Left lung (tissue), 10 donors: Measurements from ENCODE around the gene MAP2K6. TPM values are rescaled to one million over a fixed set of nuclear protein-coding genes. Genes with fewer than 3 reads are reported as not detected.

Experiments used
- ATAC-seq: fragments of 200-7000 bp; cut with Tn5 transposase; one replicate; pipeline ENCODE4 v1.9.1; 2020; ENCODE audit warnings: moderate library complexity
- DNase-seq, 4 donors: peaks; one replicate each; pipeline ENCODE4 v3.0.0-alpha.2; 2013 to 2020
- H3K27ac ChIP-seq, 2 donors: fragments of 200-600 bp; sonication (generic) in 1 of 2; one replicate each; pipeline versions ENCODE4 v1.5.0 to v1.8.0; 2020 to 2021
- H3K27me3 ChIP-seq, 2 donors: fragments of 200-600 bp; sonication (generic) in 1 of 2; one replicate each; pipeline versions ENCODE4 v1.5.0 to v1.8.0; 2020 to 2021
- H3K36me3 ChIP-seq, 2 donors: fragments of 200-600 bp; sonication (generic) in 1 of 2; one replicate each; pipeline versions ENCODE4 v1.5.0 to v1.8.0; 2020 to 2021
- H3K4me1 ChIP-seq, 2 donors: fragments of 200-600 bp; one replicate each; pipeline ENCODE4 v1.8.0; 2021
- H3K4me3 ChIP-seq, 2 donors: fragments of 200-600 bp; sonication (generic) in 1 of 2; one replicate each; pipeline versions ENCODE4 v1.5.0 to v1.8.0; 2020 to 2021; ENCODE audit warnings: mild to moderate bottlenecking in 1 of 2
- H3K9me3 ChIP-seq, 2 donors: fragments of 200-600 bp; sonication (generic) in 1 of 2; one replicate each; pipeline versions ENCODE4 v1.5.0 to v1.8.0; 2020 to 2021
- intact Hi-C, 2 donors: fragments of 100-400 bp; cut with DNase I; formaldehyde crosslinking; loops; one replicate each; pipeline versions ENCODE4 v1.11.2 to v1.14.2; 2022
- polyA plus RNA-seq, 6 donors: library from polyadenylated mRNA; unstranded; fragments of 120-200 nt; gene quantifications; one replicate each; pipeline ENCODE4 v1.2.1, GENCODE V29; 2013; ENCODE audit not compliant: insufficient read length in 6 of 6
- total RNA-seq, 2 donors: library from RNA; stranded (reverse); fragmentation: NEBNext Ultra II Directional; extraction: Animal tissue kit (Norgen Biotek cat#: 25700); gene quantifications; one replicate each; pipeline ENCODE4 v1.2.1, GENCODE V29; 2021
- TF ChIP-seq, protein P1 (sequence below), 2 donors: fragments of 200-600 bp; sonication (generic) in 1 of 2; IDR thresholded peaks; one replicate each; pipeline versions ENCODE4 v1.5.0 to v1.8.0; 2021; ENCODE audit warnings: antibody characterized with exemption in 2 of 2
- donor health status: DM: no; HTN: yes; CAD: no.
- donor health status: DM: no; HTN: no; CAD: no.

MAP2K6 gene
- total and polyA plus RNA-seq, 8 donors = 7.2 to 27.1 (median 21.1) TPM

GRCh38 chr17:69592692-69593350 is 178.3 kb downstream of the MAP2K6 start:
- DNase-seq (no peak), ATAC-seq (no peak)
- Histone ChIP-seq H3K27ac (no peak overlapping the region), H3K4me3 (no peak overlapping the region), H3K27me3 (no peaks in the 10 kb centered on the region), H3K36me3 (no peaks in the 10 kb centered on the region), H3K4me1 (no peaks in the 10 kb centered on the region), H3K9me3 (no peaks in the 10 kb centered on the region)
- TF ChIP-seq, protein P1, sequence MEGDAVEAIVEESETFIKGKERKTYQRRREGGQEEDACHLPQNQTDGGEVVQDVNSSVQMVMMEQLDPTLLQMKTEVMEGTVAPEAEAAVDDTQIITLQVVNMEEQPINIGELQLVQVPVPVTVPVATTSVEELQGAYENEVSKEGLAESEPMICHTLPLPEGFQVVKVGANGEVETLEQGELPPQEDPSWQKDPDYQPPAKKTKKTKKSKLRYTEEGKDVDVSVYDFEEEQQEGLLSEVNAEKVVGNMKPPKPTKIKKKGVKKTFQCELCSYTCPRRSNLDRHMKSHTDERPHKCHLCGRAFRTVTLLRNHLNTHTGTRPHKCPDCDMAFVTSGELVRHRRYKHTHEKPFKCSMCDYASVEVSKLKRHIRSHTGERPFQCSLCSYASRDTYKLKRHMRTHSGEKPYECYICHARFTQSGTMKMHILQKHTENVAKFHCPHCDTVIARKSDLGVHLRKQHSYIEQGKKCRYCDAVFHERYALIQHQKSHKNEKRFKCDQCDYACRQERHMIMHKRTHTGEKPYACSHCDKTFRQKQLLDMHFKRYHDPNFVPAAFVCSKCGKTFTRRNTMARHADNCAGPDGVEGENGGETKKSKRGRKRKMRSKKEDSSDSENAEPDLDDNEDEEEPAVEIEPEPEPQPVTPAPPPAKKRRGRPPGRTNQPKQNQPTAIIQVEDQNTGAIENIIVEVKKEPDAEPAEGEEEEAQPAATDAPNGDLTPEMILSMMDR (IDR thresholded peaks at IDR 0.05) = no peak
- intact Hi-C loops = no loop called here

DNA sequence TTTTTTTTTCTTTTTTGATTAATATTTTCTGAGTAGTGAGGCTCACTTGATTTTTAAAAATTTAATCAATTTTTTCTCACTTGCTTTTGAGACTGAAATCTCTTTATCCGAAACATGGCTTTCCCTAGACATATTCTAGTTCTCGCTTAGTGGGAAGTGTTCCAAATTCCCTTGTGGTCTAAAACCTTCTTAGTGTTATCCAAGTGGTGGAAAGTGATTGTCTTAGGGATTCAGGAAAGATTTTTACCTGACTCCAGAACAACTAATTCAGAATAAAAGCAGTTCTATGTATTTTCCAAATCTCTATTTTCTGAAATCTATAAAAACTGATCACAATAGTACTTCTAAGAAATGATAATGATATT is 178.8 kb downstream of the MAP2K6 start:
- H3K4me1 ChIP-seq = no peaks in the 10 kb centered on the region
- no peak overlapping the region for H3K27ac ChIP-seq
- H3K4me3 ChIP-seq = no peak overlapping the region
- no peaks in the 10 kb centered on the region for H3K36me3 ChIP-seq
- TF ChIP-seq, protein P1 (IDR thresholded peaks at IDR 0.05) = no peak
- ATAC-seq = no peak
- no peak for DNase-seq
- H3K9me3 ChIP-seq = no peaks in the 10 kb centered on the region
- intact Hi-C loops = no loop called here
- no peaks in the 10 kb centered on the region for H3K27me3 ChIP-seq

DNA sequence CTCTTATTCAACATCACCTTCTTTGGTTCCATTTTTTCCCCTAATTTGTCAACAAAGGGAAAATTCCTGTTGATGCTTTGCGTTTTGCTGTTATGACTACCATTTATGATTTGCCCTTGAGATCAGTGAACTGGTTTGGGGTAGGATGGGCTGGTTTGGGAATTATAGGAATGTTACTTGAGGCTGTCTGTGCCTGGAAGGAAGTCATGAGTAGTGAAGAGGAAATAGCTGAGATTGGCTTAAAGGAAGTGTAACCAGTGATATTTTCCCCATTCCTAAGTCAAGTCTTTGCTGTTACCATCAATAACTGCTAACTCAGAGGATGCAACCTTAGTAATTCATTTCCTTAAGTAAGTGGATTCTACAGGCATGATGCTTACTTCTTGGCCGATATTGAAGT is 179.2 kb downstream of the MAP2K6 start:
- Histone ChIP-seq H3K4me1 (no peaks in the 10 kb centered on the region), H3K36me3 (no peaks in the 10 kb centered on the region), H3K27me3 (no peaks in the 10 kb centered on the region), H3K27ac (no peak overlapping the region), H3K4me3 (no peak overlapping the region), H3K9me3 (no peaks in the 10 kb centered on the region)
- ATAC-seq (no peak), DNase-seq (no peak)
- TF ChIP-seq, protein P1 (IDR thresholded peaks at IDR 0.05) = no peak
- intact Hi-C loops = no loop called here

GRCh38 chr17:69594641-69595040 is 180.1 kb downstream of the MAP2K6 start:
- intact Hi-C loops = no loop called here
- TF ChIP-seq, protein P1 (IDR thresholded peaks at IDR 0.05) = no peak

GRCh38 chr17:69596141-69596540 is 181.6 kb downstream of the MAP2K6 start:
- H3K27ac ChIP-seq = no peak overlapping the region
- H3K9me3 ChIP-seq = no peaks in the 10 kb centered on the region
- H3K27me3 ChIP-seq = no peaks in the 10 kb centered on the region
- no peak overlapping the region for H3K4me3 ChIP-seq
- no peaks in the 10 kb centered on the region for H3K36me3 ChIP-seq
- DNase-seq (peak in 1 of 4 donors; percentile 44), ATAC-seq (no peak)
- TF ChIP-seq, protein P1 (IDR thresholded peaks at IDR 0.05) = no peak
- H3K4me1 ChIP-seq = no peaks in the 10 kb centered on the region
- intact Hi-C loops = no loop called here

More at GRCh38 chr17:69594641-69595040, 180.1 kb downstream of the MAP2K6 start:
- Histone ChIP-seq H3K27me3 (no peaks in the 10 kb centered on the region), H3K27ac (no peak overlapping the region), H3K4me3 (no peak overlapping the region), H3K4me1 (no peaks in the 10 kb centered on the region), H3K36me3 (no peaks in the 10 kb centered on the region), H3K9me3 (no peaks in the 10 kb centered on the region)
- no peak for DNase-seq
- ATAC-seq = no peak
